Sigmoid colon (tissue), 7 donors: Measurements from ENCODE around the gene WBP1L. TPM values are rescaled to one million over a fixed set of nuclear protein-coding genes. Genes with fewer than 3 reads are reported as not detected.

Experiments
- DNase-seq: peaks from one replicate; pipeline ENCODE4 v3.0.0-alpha.2; 2019
- H3K27ac ChIP-seq, 4 donors: fragments of 200-600 bp; sonication (generic); one replicate each; pipeline ENCODE4 v1.5.1; 2016 to 2019; ENCODE audit warnings: mild to moderate bottlenecking in 1 of 4
- H3K27me3 ChIP-seq, 3 donors: fragments of 200-600 bp; sonication (generic); one replicate each; pipeline ENCODE4 v1.5.1; 2019; ENCODE audit warnings: mild to moderate bottlenecking in 1 of 3
- H3K36me3 ChIP-seq, 4 donors: fragments of 200-600 bp; sonication (generic); one replicate each; pipeline ENCODE4 v1.5.1; 2016 to 2019
- H3K4me1 ChIP-seq, 4 donors: fragments of 200-600 bp; sonication (generic); one replicate each; pipeline ENCODE4 v1.5.1; 2017 to 2019
- H3K4me3 ChIP-seq, 4 donors: fragments of 200-600 bp; sonication (generic); one replicate each; pipeline ENCODE4 v1.5.1; 2017 to 2019; ENCODE audit warnings: mild to moderate bottlenecking in 2 of 4, moderate library complexity in 1 of 4
- H3K9me3 ChIP-seq, 4 donors: fragments of 200-600 bp in 3 of 4; sonication (generic) in 3 of 4; one replicate each; pipeline versions ENCODE4 v1.5.1 to v1.6.1; 2013 to 2019
- CTCF ChIP-seq, 4 experiments: fragments of 450-650 bp in 3 of 4; fragments of 200-600 bp in 1 of 4; IDR thresholded peaks; one replicate each; pipeline ENCODE4 v1.5.1; 2016 to 2019; ENCODE audit warnings: antibody characterized with exemption in 4 of 4, mild to moderate bottlenecking in 3 of 4, moderate library complexity in 2 of 4
- EP300 ChIP-seq, 4 donors: sonication (generic); formaldehyde crosslinking; IDR thresholded peaks; one replicate each; pipeline ENCODE4 v1.6.1; 2017; ENCODE audit warnings: antibody characterized with exemption in 4 of 4
- POLR2A ChIP-seq, 2 donors: fragments of 450-650 bp; IDR thresholded peaks; one replicate each; pipeline ENCODE4 v1.6.1; 2016; ENCODE audit warnings: antibody characterized with exemption in 2 of 2, mild to moderate bottlenecking in 2 of 2, moderate library complexity in 2 of 2
- POLR2AphosphoS5 ChIP-seq, 4 donors: sonication (generic); formaldehyde crosslinking; IDR thresholded peaks; one replicate each; pipeline ENCODE4 v1.6.1; 2017; ENCODE audit warnings: antibody characterized with exemption in 4 of 4
- WGBS, 2 donors: extraction: QIAGEN DNeasy Blood & Tissue Kit; methylation state at CpG; one replicate each; pipeline ENCODE4 v1.1.7; 2013; 5-methylcytosine and 5-hydroxymethylcytosine counted together
- intact Hi-C: fragments of 100-400 bp; cut with DNase I; formaldehyde crosslinking; loops from one replicate; pipeline ENCODE4 v1.15.1; 2023
- polyA plus RNA-seq, 3 donors: library from polyadenylated mRNA; stranded (reverse); fragments of 200-250 nt; gene quantifications; one replicate each; pipeline ENCODE4 v1.2.3, GENCODE V29; 2013
- total RNA-seq, 4 donors: library from RNA; depleted of rRNA; stranded (reverse); fragments of >200 nt; gene quantifications; one replicate each; pipeline ENCODE4 v1.1.0, GENCODE V29; 2016
- donor health status: healthy with polysubstance abuse.
- donor health status: Bipolar disorder and iron deficiency.
- donor health status: healthy.

WBP1L gene
- total and polyA plus RNA-seq, 7 donors: 22.9 to 148 (median 83.8) TPM

GRCh38 chr10:102712843-102713538 is 30.8 kb upstream of the WBP1L start:
- Histone ChIP-seq H3K4me3 (peak overlapping the region; percentile 86 to 100 (median 94)), H3K27ac (peak overlapping the region; percentile 88 to 95 (median 90)), H3K4me1 (peaks cover 0 to 25% (median 16%) of the 10 kb centered on the region in 4 donors), H3K36me3 (no peaks in the 10 kb centered on the region), H3K9me3 (no peaks in the 10 kb centered on the region), H3K27me3 (no peaks in the 10 kb centered on the region)
- no peak for DNase-seq
- WGBS, 2 donors: 8 to 11% methylated on average over 8 of the region's 8 CpGs
- TF ChIP-seq EP300 (IDR thresholded peaks at IDR 0.05): no peak
- no peak for TF ChIP-seq POLR2A (IDR thresholded peaks at IDR 0.05)
- TF ChIP-seq CTCF (IDR thresholded peaks at IDR 0.05): no peak
- no peak for TF ChIP-seq POLR2AphosphoS5 (IDR thresholded peaks at IDR 0.05)
- intact Hi-C loops: loop anchor here (2.0 kb wide), 1 partner anchor 66 kb away; no protein-coding TSS in a partner anchor

GRCh38 chr10:102713539-102713813 is 30.3 kb upstream of the WBP1L start:
- Histone ChIP-seq H3K27ac (peak overlapping the region; percentile 88 to 95 (median 90)), H3K4me3 (peak overlapping the region; percentile 86 to 100 (median 94)), H3K9me3 (no peaks in the 10 kb centered on the region), H3K36me3 (no peaks in the 10 kb centered on the region), H3K27me3 (no peaks in the 10 kb centered on the region), H3K4me1 (peaks cover 0 to 28% (median 17%) of the 10 kb centered on the region in 4 donors)
- DNase-seq: no peak
- intact Hi-C loops: loop anchor here (2.0 kb wide), 1 partner anchor 67 kb away; no protein-coding TSS in a partner anchor
- TF ChIP-seq POLR2A (IDR thresholded peaks at IDR 0.05) (no peak), CTCF (IDR thresholded peaks at IDR 0.05) (peak in 1 of 4 experiments; percentile 20), EP300 (IDR thresholded peaks at IDR 0.05) (no peak), POLR2AphosphoS5 (IDR thresholded peaks at IDR 0.05) (no peak)
- WGBS, 2 donors: 0% methylated on average over 13 of the region's 13 CpGs

GRCh38 chr10:102713814-102714620 is 29.7 kb upstream of the WBP1L start, which contains the start of gene ARL3:
Gene ARL3 (minus strand): TSS chr10:102714397. CDS start chr10:102714275, 122 bp downstream.
- Histone ChIP-seq H3K27me3 (no peaks in the 10 kb centered on the region), H3K27ac (peak within 1 kb of the TSS; percentile 88 to 95 (median 90)), H3K9me3 (no peaks in the 10 kb centered on the region), H3K4me1 (peaks cover 0 to 29% (median 17%) of the 10 kb centered on the region in 4 donors), H3K36me3 (no peaks in the 10 kb centered on the region), H3K4me3 (peak within 1 kb of the TSS; percentile 86 to 100 (median 94))
- WGBS, 2 donors: 0 to 1% methylated on average over 62 of the region's 62 CpGs
- intact Hi-C loops: loop anchor here (2.0 kb wide), 2 partner anchors 29 to 67 kb away; partner anchors contain the start of gene WBP1L
- TF ChIP-seq CTCF (IDR thresholded peaks at IDR 0.05) (peak in 3 of 4 experiments; percentile 56 to 69 (median 69)), EP300 (IDR thresholded peaks at IDR 0.05) (no peak), POLR2A (IDR thresholded peaks at IDR 0.05) (peak; percentile 55 to 66), POLR2AphosphoS5 (IDR thresholded peaks at IDR 0.05) (peak; percentile 79 to 85 (median 84))
- DNase-seq: peak; percentile 99

- intact Hi-C loops: loop anchor here (2.0 kb wide), 1 partner anchor 28 kb away; the partner anchor contains the start of gene WBP1L
- Histone ChIP-seq H3K27ac (peak within 1 kb of the TSS; percentile 88 to 95 (median 90)), H3K9me3 (no peaks in the 10 kb centered on the region), H3K4me3 (peak within 1 kb of the TSS; percentile 86 to 100 (median 94)), H3K36me3 (no peaks in the 10 kb centered on the region), H3K4me1 (peaks cover 0 to 29% (median 17%) of the 10 kb centered on the region in 4 donors), H3K27me3 (no peaks in the 10 kb centered on the region)
- TF ChIP-seq POLR2A (IDR thresholded peaks at IDR 0.05): no peak
- no peak for TF ChIP-seq EP300 (IDR thresholded peaks at IDR 0.05)
- TF ChIP-seq POLR2AphosphoS5 (IDR thresholded peaks at IDR 0.05): no peak
- no peak for TF ChIP-seq CTCF (IDR thresholded peaks at IDR 0.05)
- 1 to 5% methylated on average over 46 of the region's 46 CpGs for whole genome bisulfite sequencing, 2 donors
- no peak for DNase-seq
Observed at GRCh38 chr10:102714621-102715455, 28.9 kb upstream of the WBP1L start, which contains the start of gene SFXN2. Gene SFXN2 (plus strand): TSS chr10:102714636. CDS start chr10:102726637, 12,001 bp downstream.
